ENCODE data around the gene CHN1. TPM values are rescaled to one million over a fixed set of nuclear protein-coding genes. Genes with fewer than 3 reads are reported as not detected.

Gene CHN1
- total RNA-seq, 1 donor from 2014 or later, result 32.7 TPM

DNA sequence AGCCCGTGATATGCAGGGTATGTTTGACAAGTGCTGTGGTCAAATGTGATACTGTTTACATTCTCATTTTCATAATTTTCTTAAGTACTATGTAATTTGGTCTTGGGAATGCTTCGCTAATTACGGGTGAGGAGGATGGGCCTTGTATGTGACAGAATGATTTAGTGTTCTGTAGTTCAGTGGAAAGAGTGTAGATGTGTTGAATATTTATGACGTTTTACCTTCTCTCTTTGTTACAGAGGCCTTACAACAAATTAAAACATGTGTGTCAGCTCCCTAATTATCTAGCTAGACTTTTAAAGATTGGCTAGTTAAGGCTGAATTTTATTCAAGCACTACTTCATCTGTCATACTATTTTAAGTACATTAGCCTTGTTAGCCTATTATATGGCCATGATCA lies 230.3 kb downstream of the CHN1 start:
- no peak for DNase-seq (ENCODE audit: low spot score in 2 of 2, unreplicated experiment in 2 of 2)
- Mint-ChIP-seq H3K36me3 (no peaks in the 10 kb centered on the region), H3K27ac (no peak overlapping the region), H3K4me1 (peaks cover 44% of the 10 kb centered on the region), H3K9me3 (no peaks in the 10 kb centered on the region), H3K27me3 (ENCODE audit: low read depth) (no peaks in the 10 kb centered on the region), H3K4me3 (no peak overlapping the region)
- TF ChIP-seq, protein P1, sequence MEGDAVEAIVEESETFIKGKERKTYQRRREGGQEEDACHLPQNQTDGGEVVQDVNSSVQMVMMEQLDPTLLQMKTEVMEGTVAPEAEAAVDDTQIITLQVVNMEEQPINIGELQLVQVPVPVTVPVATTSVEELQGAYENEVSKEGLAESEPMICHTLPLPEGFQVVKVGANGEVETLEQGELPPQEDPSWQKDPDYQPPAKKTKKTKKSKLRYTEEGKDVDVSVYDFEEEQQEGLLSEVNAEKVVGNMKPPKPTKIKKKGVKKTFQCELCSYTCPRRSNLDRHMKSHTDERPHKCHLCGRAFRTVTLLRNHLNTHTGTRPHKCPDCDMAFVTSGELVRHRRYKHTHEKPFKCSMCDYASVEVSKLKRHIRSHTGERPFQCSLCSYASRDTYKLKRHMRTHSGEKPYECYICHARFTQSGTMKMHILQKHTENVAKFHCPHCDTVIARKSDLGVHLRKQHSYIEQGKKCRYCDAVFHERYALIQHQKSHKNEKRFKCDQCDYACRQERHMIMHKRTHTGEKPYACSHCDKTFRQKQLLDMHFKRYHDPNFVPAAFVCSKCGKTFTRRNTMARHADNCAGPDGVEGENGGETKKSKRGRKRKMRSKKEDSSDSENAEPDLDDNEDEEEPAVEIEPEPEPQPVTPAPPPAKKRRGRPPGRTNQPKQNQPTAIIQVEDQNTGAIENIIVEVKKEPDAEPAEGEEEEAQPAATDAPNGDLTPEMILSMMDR (IDR thresholded peaks at IDR 0.05; ENCODE audit: unreplicated experiment), result no peak

DNA sequence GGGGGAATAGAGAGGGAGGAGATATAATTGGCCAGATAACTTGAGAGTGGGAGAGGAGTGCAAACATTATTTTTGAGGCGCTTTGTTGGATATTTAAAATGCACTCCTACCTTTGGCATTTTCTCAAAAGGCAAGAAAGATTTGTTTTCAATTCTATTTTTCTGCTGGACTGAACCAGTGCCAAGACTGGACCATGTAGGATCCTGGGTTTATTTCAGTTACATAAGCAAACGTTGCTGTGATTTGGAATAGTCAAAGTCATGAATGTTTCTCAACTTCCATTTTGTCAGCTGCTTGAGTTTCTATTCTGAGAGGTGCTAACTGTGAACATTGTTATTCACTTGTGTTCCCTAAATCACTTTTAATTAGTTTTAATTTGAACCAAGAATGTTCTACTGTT lies 232.0 kb downstream of the CHN1 start:
- H3K4me1 Mint-ChIP-seq, result peaks cover 32% of the 10 kb centered on the region
- peak overlapping the region; percentile 28 for H3K27ac Mint-ChIP-seq
- no peaks in the 10 kb centered on the region for H3K36me3 Mint-ChIP-seq
- TF ChIP-seq, protein P1 (IDR thresholded peaks at IDR 0.05; ENCODE audit: unreplicated experiment), result no peak
- no peaks in the 10 kb centered on the region for H3K9me3 Mint-ChIP-seq
- no peaks in the 10 kb centered on the region for H3K27me3 Mint-ChIP-seq (ENCODE audit: low read depth)
- DNase-seq (ENCODE audit: low spot score in 2 of 2, unreplicated experiment in 2 of 2), result no peak
- no peak overlapping the region for H3K4me3 Mint-ChIP-seq

DNA sequence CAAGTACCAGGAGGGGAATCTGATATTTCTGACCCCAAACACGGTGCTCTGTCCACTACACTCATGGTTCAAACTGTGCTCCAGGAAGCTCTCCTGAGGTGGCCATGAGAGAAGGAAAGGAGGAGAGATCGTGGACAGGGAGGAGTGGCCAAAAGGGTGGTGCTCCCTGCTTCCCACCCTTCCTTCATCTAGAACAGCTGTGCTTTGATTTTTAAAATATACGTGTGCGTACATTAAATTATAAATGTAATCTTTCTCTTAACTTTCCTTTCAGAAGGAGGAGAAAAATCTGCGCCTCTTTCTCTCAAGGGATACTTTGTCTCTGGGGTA lies 232.7 kb downstream of the CHN1 start:
- H3K4me1 Mint-ChIP-seq, result peaks cover 25% of the 10 kb centered on the region

DNA sequence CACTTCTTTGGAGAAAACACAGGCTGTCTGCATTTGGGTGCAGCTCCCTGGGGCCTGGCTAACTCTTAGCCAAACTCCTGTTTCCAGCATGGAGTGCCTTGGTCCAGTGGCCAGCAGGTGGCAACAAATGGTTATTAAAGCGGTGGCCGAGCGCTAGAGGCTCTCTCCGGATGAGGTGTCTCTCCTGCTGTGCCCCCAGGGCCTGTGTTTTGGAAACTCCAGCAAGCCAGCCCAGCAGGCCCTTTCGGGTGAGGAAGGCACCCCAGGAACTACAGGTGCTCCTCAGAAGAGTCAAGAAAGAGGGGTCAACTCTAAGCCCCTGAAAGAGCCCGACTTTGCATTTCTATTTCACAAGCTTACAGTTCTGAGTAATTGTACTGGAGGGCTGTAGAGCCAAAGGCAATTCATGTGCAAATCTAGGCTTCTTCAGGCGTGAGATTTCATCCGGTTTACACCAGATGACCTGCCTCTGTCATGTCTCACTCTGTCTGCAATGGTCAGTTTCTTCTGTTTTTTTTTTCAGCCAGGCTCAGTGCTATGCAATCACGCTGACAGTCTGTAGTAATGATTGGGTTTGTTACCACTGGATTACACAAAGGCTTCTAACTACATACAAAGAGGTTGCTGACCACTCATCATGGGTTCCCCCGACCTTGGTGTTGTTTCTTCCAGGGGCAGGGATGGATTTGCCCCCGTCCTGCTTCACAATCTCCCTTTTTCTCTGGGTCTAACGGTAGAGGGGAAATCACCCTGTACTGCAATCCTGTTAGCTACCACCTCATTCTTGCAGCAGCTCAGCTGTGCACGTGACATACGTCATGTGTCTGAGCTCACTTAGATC lies 233.3 kb downstream of the CHN1 start:
- TF ChIP-seq, protein P1 (IDR thresholded peaks at IDR 0.05; ENCODE audit: unreplicated experiment), result peak; percentile 73
- H3K27me3 Mint-ChIP-seq (ENCODE audit: low read depth), result no peaks in the 10 kb centered on the region
- no peaks in the 10 kb centered on the region for H3K9me3 Mint-ChIP-seq
- peak overlapping the region; percentile 24 for H3K4me3 Mint-ChIP-seq
- peaks cover 22% of the 10 kb centered on the region for H3K4me1 Mint-ChIP-seq
- H3K36me3 Mint-ChIP-seq, result no peaks in the 10 kb centered on the region
- DNase-seq (ENCODE audit: low spot score in 2 of 2, unreplicated experiment in 2 of 2), result peak; percentile 58 to 77
- peak overlapping the region; percentile 26 for H3K27ac Mint-ChIP-seq

More for the DNA sequence above, 232.7 kb downstream of the CHN1 start:
- no peaks in the 10 kb centered on the region for H3K36me3 Mint-ChIP-seq
- H3K4me3 Mint-ChIP-seq, result no peak overlapping the region
- H3K9me3 Mint-ChIP-seq, result no peaks in the 10 kb centered on the region
- H3K27me3 Mint-ChIP-seq (ENCODE audit: low read depth), result no peaks in the 10 kb centered on the region
- TF ChIP-seq, protein P1 (IDR thresholded peaks at IDR 0.05; ENCODE audit: unreplicated experiment), result no peak
- no peak for DNase-seq (ENCODE audit: low spot score in 2 of 2, unreplicated experiment in 2 of 2)
- H3K27ac Mint-ChIP-seq, result peak overlapping the region; percentile 26

DNA sequence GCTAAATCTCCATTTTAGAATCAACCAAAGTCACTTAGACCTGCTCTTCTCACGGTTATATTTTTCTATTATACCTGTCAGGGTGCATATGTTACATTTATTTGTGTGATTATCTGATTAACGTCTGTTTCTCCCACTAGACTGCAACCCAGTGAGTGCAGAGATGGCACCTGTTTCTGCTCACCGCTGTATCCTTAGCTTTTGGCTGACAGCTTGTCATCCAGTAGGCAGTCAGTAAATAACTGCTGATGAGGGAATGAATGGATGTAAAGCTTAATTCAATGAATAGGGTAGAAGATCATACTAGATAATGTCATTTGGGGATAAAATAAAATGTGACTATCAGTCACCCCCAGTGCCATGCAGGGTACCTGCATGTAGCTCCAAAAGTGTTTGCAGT lies 234.0 kb downstream of the CHN1 start:
- Mint-ChIP-seq H3K27me3 (ENCODE audit: low read depth) (no peaks in the 10 kb centered on the region), H3K4me1 (peaks cover 17% of the 10 kb centered on the region), H3K27ac (no peak overlapping the region), H3K36me3 (no peaks in the 10 kb centered on the region), H3K4me3 (no peak overlapping the region), H3K9me3 (no peaks in the 10 kb centered on the region)
- no peak for DNase-seq (ENCODE audit: low spot score in 2 of 2, unreplicated experiment in 2 of 2)
- TF ChIP-seq, protein P1 (IDR thresholded peaks at IDR 0.05; ENCODE audit: unreplicated experiment), result no peak
